Pancreas (tissue), 10 donors: ENCODE data around the gene MKKS. TPM values are rescaled to one million over a fixed set of nuclear protein-coding genes. Genes with fewer than 3 reads are reported as not detected.
"Not testable (repeated sequence)": the region's sequence is repeated elsewhere in the genome, so short reads cannot be mapped to it uniquely, and the experiment has no call there.

Experiments used
- ATAC-seq, 4 donors: fragments of 200-7000 bp; cut with Tn5 transposase; one replicate each; pipeline versions ENCODE4 v1.8.0 to v1.9.1; 2020; ENCODE audit warnings: mild to moderate bottlenecking in 4 of 4, moderate library complexity in 4 of 4
- DNase-seq, 6 donors: peaks; one replicate each; pipeline ENCODE4 v3.0.0-alpha.2; 2020
- FAIRE-seq: peaks from 2 replicates; lab custom pipeline; 2012; peaks lifted over from hg19 to GRCh38; lab: Jason Lieb, UNC
- H3K27ac ChIP-seq, 4 donors: fragments of 200-600 bp; sonication (generic); 1 replicate in 3 of 4; 2 replicates in 1 of 4; pipeline versions ENCODE4 v1.5.0 to v1.8.0; 2020
- H3K27me3 ChIP-seq, 4 donors: fragments of 200-600 bp; one replicate each; pipeline ENCODE4 v1.8.0; 2021
- H3K36me3 ChIP-seq, 3 donors: fragments of 200-600 bp; sonication (generic) in 1 of 3; one replicate each; pipeline versions ENCODE4 v1.5.0 to v1.8.0; 2020 to 2021
- H3K4me1 ChIP-seq, 3 donors: fragments of 200-600 bp; one replicate each; pipeline ENCODE4 v1.8.0; 2021
- H3K4me3 ChIP-seq, 4 donors: fragments of 200-600 bp; sonication (generic) in 2 of 4; one replicate each; pipeline versions ENCODE4 v1.5.0 to v1.8.0; 2020 to 2021
- H3K9me3 ChIP-seq, 4 donors: fragments of 200-600 bp; one replicate each; pipeline ENCODE4 v1.8.0; 2021
- CTCF ChIP-seq, 4 donors: fragments of 200-600 bp; sonication (generic) in 3 of 4; IDR thresholded peaks; one replicate each; pipeline versions ENCODE4 v1.5.0 to v1.8.0; 2021; ENCODE audit warnings: antibody characterized with exemption in 4 of 4
- WGBS, 2 donors: extraction: QIAGEN DNeasy Blood & Tissue Kit; methylation state at CpG; one replicate each; pipeline ENCODE4 v1.1.7; 2013; 5-methylcytosine and 5-hydroxymethylcytosine counted together
- intact Hi-C, 3 donors: fragments of 100-400 bp; cut with DNase I; formaldehyde crosslinking; loops; one replicate each; pipeline versions ENCODE4 v1.11.1 to v1.14.2; 2022
- polyA plus RNA-seq, 2 donors: library from polyadenylated mRNA; stranded (reverse); fragments of 200-250 nt; gene quantifications; one replicate each; pipeline ENCODE4 v1.2.3, GENCODE V29; 2013
- total RNA-seq, 6 donors: library from RNA; stranded (reverse); fragmentation: NEBNext Ultra II Directional in 4 of 6; extraction: Animal tissue kit (Norgen Biotek cat#: 25700) in 4 of 6; gene quantifications; one replicate each; pipeline versions ENCODE4 v1.2.1 to v1.2.4, GENCODE V29; 2021 to 2023
- donor health status: healthy with polysubstance abuse.
- donor health status: DM: no; HTN: no; CAD: no; lungs with moderate emphysema.
- donor health status: DM: no; HTN: no; CAD: no.
- donor health status: control.
- donor health status: control.
- donor health status: Bipolar disorder and iron deficiency.
- donor health status: DM: yes; HTN: yes; CAD: no.
- donor health status: DM: no; HTN: no; CAD: no.
- donor health status: DM: no; HTN: no; CAD: no.
- donor health status: DM: yes; HTN: yes; CAD: no.

Gene MKKS
- total and polyA plus RNA-seq, 8 donors: 5.3 to 15.3 (median 7.4) TPM

GRCh38 chr20:10398834-10399369 lies 35.1 kb downstream of the MKKS start:
- TF ChIP-seq CTCF (IDR thresholded peaks at IDR 0.05): no peak
- intact Hi-C loops: no loop called here

DNA sequence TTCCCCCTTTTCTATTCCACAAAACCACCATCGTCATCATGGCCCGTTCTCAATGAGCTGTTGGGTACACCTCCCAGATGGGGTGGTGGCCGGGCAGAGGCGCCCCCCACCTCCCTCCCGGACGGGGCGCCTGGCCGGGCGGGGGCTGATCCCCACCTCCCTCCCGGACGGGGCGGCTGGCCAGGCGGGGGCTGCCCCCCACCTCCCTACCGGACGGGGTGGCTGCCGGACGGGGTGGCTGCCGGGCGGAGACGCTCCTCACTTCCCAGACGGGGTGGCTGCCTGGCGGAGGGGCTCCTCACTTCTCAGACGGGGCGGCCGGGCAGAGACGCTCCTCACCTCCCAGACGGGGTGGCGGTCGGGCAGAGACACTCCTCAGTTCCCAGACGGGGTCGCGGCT lies 39.3 kb downstream of the MKKS start:
- intact Hi-C loops, H3K9me3 ChIP-seq, FAIRE-seq, H3K36me3 ChIP-seq, H3K27ac ChIP-seq, H3K4me3 ChIP-seq, DNase-seq, H3K4me1 ChIP-seq, H3K27me3 ChIP-seq, ATAC-seq: not testable (repeated sequence)
- 93 to 96% methylated on average over 24 to 29 of the region's 32 CpGs for WGBS, 2 donors

More at GRCh38 chr20:10398834-10399369, 35.1 kb downstream of the MKKS start:
- no peaks in the 10 kb centered on the region for H3K4me1 ChIP-seq
- DNase-seq (no peak), FAIRE-seq (no peak), ATAC-seq (no peak)
- WGBS, 2 donors: 58 to 61% methylated on average over 3 of the region's 3 CpGs
- no peaks in the 10 kb centered on the region for H3K9me3 ChIP-seq
- H3K4me3 ChIP-seq: no peak overlapping the region
- no peaks in the 10 kb centered on the region for H3K27me3 ChIP-seq
- no peaks in the 10 kb centered on the region for H3K36me3 ChIP-seq
- H3K27ac ChIP-seq: no peak overlapping the region

DNA sequence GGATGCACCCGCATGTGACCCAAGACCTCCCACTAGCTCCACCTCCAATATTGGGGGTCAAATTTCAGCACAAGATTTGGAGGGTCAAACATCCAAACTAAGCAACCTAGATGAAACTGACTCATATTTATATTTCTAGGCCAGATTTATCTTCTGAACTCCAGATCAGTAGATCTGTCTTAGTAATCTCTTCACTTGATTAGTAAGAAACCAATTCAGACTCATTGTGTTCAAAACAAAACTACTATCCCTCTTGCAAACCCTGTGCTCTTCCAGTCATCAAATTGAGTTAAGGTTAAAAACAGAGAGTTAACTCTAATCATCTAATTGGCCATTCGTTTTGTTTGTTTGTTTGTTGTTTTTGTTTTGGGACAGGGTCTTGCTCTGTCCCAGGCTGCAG lies 43.3 kb downstream of the MKKS start:
- Histone ChIP-seq H3K9me3 (no peaks in the 10 kb centered on the region), H3K36me3 (no peaks in the 10 kb centered on the region), H3K4me3 (no peak overlapping the region), H3K27me3 (no peaks in the 10 kb centered on the region), H3K4me1 (no peaks in the 10 kb centered on the region), H3K27ac (no peak overlapping the region)
- intact Hi-C loops: no loop called here
- ATAC-seq (no peak), FAIRE-seq (no peak), DNase-seq (no peak)
- TF ChIP-seq CTCF (IDR thresholded peaks at IDR 0.05): no peak
- 78 to 80% methylated on average over 2 of the region's 2 CpGs for WGBS, 2 donors

DNA sequence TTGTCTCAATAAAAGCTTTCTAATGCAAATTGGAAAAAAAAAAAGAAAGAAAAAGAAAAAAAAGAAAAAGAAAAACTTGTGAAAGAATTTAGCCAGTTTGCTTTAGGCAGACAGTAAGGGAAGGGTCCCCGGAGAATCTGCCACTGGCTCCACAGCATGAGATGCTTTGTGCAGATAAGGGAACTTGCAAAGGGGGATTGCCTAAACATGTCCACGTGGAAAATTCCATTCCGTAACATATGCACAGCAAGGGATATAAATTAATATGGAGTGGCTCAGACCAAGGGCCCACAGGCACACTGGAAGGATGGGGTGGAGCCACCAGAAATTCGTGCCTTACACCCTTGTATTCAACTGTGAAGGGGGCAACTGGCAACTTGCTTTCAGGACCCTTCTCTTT lies 45.4 kb downstream of the MKKS start:
- Histone ChIP-seq H3K9me3 (no peaks in the 10 kb centered on the region), H3K27ac (no peak overlapping the region), H3K4me3 (no peak overlapping the region), H3K27me3 (no peaks in the 10 kb centered on the region), H3K4me1 (no peaks in the 10 kb centered on the region), H3K36me3 (no peaks in the 10 kb centered on the region)
- FAIRE-seq (no peak), ATAC-seq (no peak), DNase-seq (no peak)
- WGBS, 2 donors: 77 to 80% methylated on average over 4 of the region's 4 CpGs
- intact Hi-C loops: no loop called here
- no peak for TF ChIP-seq CTCF (IDR thresholded peaks at IDR 0.05)

GRCh38 chr20:10387686-10388085 lies 46.3 kb downstream of the MKKS start:
- FAIRE-seq (no peak), ATAC-seq (no peak)
- H3K4me1 ChIP-seq: no peaks in the 10 kb centered on the region

More at GRCh38 chr20:10387686-10388085, 46.3 kb downstream of the MKKS start:
- Histone ChIP-seq H3K4me3 (no peak overlapping the region), H3K9me3 (no peaks in the 10 kb centered on the region), H3K36me3 (no peaks in the 10 kb centered on the region), H3K27me3 (no peaks in the 10 kb centered on the region), H3K27ac (no peak overlapping the region)
- WGBS, 2 donors: 80 to 82% methylated on average over 4 of the region's 4 CpGs
- no peak for DNase-seq
- intact Hi-C loops: no loop called here
- TF ChIP-seq CTCF (IDR thresholded peaks at IDR 0.05): no peak
